Coronary artery (tissue), 2 donors: Measurements from ENCODE around the gene STRC.
"Not testable (repeated sequence)": the region's sequence is repeated elsewhere in the genome, so short reads cannot be mapped to it uniquely, and the experiment has no call there.

Source experiments
- DNase-seq: peaks from one replicate; pipeline ENCODE4 v3.0.0-alpha.2; 2017; ENCODE audit warnings: low spot score
- H3K27ac ChIP-seq, 2 donors: fragments of 200-600 bp; sonication (generic); one replicate each; pipeline ENCODE4 v1.5.1; 2016 to 2019
- H3K4me3 ChIP-seq: fragments of 200-600 bp; sonication (generic); 2 replicates; pipeline ENCODE4 v1.5.1; 2016; ENCODE audit warnings: mild to moderate bottlenecking, moderate library complexity
- TF ChIP-seq, protein P1 (sequence below): fragments of 200-600 bp; sonication (generic); IDR thresholded peaks from one replicate; pipeline ENCODE4 v1.5.1; 2019; ENCODE audit warnings: antibody characterized with exemption

The STRC gene

DNA sequence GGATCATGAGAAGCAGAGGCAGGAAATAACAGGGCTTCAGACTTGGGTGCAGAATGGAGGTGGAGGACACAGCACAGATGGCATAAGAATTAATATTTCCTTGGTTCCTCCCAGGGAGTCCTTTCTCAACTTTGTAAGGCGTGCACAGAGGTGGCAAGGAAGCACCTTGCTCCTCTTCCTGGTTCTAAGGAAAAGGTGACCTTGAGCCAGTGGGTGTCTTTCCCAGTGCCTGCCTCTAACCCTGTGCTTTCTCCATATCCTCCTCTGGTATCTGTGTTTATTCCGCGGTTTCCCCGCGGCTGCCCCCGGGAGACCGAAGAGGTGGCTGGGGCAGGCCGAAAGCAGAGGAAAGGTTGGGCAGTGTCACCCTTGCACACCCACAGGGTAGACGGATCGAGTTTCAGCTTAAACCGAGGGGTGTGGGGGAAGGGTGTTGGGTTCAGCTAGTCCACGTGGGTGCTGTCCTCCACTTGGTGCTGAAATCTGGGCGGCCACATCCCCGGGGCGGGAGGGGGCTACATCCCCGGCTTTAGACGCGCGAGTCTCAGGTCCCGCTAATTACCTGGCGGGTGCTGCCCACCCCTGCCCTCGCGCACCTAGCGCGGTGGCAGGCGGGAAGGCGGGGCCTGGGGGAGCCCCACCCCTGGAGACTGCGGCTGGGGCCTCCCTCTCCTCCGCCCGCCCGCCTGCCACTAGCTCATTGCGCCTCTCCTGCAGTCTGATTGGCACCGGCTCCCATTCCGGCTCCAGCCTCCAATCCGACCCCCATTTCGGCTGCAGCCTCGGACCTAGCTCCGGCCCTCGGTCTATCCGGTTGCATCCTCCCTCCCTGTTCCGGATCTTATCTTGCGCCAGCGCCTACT, 25.0 kb downstream of the STRC start, which contains the start of gene CKMT1B:
Gene CKMT1B (plus strand): TSS at position 700 of the 863 bp plus-strand sequence. CDS start 192 bp downstream, outside the sequence.
- H3K4me3 ChIP-seq, H3K27ac ChIP-seq, DNase-seq: not testable (repeated sequence)

DNA sequence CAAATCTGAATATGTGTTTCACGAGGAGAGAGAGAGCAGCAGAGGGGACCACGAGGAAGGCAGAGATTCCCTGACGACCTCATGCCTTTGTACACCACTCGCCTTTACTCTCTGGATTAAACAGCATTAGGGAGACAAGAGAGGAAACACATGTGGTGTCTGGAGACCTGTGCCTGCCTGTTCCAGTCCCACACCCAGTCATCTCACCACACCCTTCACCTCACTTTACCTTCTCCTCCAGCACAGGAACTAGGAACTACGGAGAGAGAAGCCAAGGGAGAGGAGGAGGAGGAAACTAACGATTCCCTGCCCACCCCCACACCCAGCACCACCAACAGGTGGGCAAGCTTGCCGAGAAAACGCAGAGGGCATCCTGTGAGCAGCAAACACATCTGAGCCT, 25.8 kb downstream of the STRC start:
- H3K27ac ChIP-seq, DNase-seq, H3K4me3 ChIP-seq: not testable (repeated sequence)

DNA sequence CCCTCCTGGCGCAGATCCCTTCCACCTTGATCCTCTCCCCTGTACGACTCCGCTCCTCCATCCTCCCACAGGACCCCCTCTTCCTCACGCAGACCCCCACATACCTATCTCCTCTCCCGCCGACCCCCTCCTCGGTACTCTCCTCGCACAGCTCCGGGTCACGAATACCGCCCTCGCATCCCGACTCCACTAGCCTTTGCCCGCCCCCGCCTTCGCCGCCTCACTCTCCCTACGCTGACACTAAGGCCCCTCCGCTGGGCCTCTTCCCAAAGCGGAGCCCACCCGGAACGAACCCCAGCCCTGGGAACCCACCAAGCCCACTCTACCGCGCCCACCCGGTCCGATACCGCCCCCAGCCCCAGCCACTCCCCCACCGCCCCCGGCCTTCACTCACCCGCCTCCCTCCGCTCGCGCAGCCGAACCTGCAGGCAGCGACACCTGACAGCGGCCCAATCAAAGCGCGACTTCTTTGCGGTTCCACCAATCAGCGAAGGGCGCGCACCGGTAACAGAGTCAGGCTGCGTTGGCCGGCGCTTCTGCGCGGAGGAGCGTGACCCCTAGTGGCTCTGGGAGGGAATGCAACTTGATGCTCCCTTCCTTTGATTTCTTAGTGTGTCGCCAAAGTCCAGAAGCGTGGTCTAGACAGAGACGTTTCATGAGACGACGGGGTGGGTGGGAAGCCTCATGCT, 28.7 kb downstream of the STRC start, which contains the start of gene PPIP5K1:
Gene PPIP5K1 (minus strand): TSS at position 431 of the 689 bp plus-strand sequence. CDS start 5,704 bp downstream, outside the sequence.
- not testable (repeated sequence) for H3K4me3 ChIP-seq, H3K27ac ChIP-seq, DNase-seq

DNA sequence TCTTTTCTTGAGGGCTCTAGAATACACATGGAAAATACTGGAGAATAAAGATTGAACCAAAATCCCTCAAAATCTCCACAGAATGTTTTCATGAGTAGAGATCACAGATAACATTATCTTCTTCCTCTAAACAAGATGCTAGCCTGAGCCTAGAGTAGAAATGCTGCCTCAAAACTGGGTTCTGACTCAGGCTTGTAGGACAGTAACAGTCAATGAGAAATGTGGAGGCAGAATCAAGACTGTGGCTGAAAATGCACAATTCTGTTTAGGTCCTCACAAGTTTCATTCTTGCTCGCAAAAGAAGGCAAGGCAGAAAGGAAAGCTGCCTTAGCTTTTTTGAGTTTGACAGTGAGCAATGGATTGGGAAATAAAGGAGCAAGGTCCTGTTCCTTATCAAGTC, 44.0 kb downstream of the STRC start:
- not testable (repeated sequence) for H3K27ac ChIP-seq, DNase-seq, H3K4me3 ChIP-seq

DNA sequence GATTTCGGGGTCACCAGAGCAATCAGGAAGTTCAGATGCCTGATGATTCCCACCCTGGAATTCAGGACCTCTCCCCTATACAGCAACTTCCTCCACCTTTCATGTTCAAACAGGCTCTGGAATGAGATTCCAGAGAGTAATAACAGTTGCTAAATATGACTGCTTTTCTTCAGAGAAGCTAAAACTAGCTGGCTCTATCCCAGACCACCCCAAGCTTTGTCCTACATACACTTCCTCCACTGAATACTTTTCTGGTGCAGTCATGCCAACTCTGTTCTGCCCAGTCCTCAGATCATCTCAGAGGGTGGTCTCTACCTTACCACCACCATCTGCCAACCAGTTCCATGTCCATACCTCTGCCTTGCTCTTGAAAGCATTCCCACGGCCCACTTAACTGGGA, 52.0 kb downstream of the STRC start:
- H3K27ac ChIP-seq, H3K4me3 ChIP-seq, DNase-seq: not testable (repeated sequence)

DNA sequence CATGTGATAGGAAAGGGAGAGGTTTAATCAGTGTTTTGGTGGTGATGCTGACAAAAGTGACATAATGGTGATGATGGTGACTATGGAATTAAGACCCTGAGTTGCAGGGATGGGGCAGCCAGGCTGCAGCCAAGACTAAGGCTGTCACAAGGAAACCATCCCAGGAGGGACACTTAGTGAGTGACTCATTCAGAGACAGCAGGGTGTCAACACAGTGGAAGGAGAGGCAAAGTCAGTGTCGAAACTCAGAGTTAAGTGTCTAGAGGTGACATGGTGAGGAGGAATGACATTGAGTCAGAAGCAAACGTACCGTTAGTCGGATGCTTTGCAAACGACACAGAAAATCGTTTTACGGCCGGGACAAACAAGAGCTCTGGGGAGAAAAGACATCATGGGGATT, 54.8 kb downstream of the STRC start:
- DNase-seq, H3K4me3 ChIP-seq, H3K27ac ChIP-seq: not testable (repeated sequence)

DNA sequence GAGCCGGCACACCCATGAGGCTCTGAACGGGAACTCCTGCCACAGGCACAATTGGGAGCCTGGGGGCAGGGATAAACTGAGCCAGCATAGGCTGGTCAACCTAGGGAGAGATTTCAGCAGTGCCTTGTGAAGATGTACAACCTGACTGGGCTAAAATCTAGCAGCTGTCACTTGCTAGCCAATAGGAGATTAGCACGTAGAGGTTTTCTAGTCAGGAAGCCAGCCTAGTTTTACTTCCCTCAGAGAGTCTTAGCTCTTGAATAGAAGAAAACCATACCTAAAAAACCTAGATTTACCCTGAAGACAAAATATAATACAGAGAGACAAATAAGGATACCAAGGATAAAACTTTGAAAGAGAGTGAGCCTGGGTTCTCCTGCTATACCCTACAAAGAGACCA, 55.8 kb downstream of the STRC start:
- not testable (repeated sequence) for H3K27ac ChIP-seq, DNase-seq, H3K4me3 ChIP-seq

DNA sequence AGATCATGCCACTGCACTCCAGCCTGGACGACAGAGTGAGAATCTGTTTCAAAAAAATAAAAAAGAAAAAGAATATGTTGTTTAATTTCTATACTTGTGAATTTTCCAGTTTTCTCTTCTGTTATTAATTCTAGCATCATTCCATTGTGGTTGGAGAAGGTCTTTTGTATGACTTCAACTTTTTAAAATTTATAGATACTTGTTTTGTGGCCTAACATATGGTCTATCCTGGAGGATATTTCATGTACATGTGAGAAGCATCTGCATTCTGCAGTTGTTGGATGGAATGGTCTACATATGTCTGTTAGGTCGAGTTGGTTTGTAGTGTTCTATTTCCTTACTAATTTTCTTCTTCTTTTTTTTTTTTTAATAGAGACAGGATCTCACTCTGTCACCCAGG, 65.6 kb downstream of the STRC start:
- TF ChIP-seq, protein P1, sequence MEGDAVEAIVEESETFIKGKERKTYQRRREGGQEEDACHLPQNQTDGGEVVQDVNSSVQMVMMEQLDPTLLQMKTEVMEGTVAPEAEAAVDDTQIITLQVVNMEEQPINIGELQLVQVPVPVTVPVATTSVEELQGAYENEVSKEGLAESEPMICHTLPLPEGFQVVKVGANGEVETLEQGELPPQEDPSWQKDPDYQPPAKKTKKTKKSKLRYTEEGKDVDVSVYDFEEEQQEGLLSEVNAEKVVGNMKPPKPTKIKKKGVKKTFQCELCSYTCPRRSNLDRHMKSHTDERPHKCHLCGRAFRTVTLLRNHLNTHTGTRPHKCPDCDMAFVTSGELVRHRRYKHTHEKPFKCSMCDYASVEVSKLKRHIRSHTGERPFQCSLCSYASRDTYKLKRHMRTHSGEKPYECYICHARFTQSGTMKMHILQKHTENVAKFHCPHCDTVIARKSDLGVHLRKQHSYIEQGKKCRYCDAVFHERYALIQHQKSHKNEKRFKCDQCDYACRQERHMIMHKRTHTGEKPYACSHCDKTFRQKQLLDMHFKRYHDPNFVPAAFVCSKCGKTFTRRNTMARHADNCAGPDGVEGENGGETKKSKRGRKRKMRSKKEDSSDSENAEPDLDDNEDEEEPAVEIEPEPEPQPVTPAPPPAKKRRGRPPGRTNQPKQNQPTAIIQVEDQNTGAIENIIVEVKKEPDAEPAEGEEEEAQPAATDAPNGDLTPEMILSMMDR = no peak

DNA sequence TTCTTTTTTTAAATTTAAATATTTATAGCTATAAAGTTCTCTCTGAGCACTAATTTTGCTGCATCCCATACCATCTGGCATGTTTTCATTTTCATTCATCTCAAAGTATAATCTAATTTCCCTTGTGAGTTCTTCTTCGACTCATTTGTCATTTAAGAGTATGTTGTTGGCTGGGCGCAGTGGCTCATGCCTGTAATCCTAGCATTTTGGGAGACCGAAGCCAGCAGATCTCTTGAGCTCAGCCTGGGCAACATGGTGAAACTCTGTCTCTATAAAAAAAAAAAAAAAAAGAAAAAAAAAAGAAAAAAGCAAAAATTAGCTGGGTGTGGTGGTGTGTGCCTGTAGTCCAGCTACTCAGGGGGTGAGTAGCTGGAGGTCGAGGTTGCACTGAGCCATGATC, 66.3 kb downstream of the STRC start:
- no peak overlapping the region for H3K27ac ChIP-seq

More for the DNA sequence above, 65.6 kb downstream of the STRC start:
- no peak for DNase-seq
- no peak overlapping the region for H3K4me3 ChIP-seq
- no peak overlapping the region for H3K27ac ChIP-seq

DNA sequence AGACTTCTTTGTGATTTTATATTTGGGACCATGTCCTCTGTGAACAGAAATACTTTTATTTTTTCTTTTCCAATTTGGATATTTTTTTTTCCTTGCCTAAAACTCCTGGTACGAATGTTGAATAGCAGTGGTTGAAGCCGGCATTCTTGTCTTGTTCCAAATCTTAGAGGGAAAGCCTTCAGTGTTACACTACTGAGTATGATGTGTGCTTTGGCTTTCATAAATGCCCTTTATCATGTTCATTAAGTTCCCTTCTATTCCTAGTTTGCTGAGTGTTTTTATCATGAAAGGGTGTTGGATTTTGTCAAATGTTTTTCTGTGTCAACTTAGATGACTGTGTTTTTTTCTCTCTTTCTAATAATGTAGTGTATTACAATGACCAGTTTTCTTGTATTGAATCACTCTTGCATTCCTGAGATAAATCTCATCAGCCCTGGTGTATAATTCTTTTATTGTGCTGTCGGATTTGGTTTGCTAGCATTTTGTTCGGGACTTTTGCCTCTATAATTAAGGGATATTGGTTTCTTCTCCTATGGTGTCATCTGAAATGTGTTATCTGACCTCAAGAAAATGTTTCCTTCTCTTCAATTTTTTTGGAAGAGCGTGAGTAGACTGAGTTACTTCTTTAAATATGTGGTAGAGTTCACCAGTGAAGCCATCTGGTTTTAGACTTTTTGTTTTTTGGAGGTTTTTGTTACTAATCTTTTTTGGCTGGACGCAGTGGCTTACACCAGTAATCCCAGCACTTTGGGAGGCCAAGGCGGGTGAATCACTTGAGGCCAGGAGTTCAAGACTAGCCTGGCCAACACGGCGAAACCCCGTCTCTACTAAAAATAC, 67.9 kb downstream of the STRC start:
- TF ChIP-seq, protein P1 = no peak
- no peak for DNase-seq

More for the DNA sequence above, 66.3 kb downstream of the STRC start:
- no peak for DNase-seq
- TF ChIP-seq, protein P1 = no peak
- H3K4me3 ChIP-seq = no peak overlapping the region

More for the DNA sequence above, 67.9 kb downstream of the STRC start:
- Histone ChIP-seq H3K27ac (no peak overlapping the region), H3K4me3 (no peak overlapping the region)
